ENCODE data around the gene DSTYK. TPM values are rescaled to one million over a fixed set of nuclear protein-coding genes. Genes with fewer than 3 reads are reported as not detected.

Gene DSTYK
- total RNA-seq, 1 experiment from 2014 or later, result 6.3 TPM

DNA sequence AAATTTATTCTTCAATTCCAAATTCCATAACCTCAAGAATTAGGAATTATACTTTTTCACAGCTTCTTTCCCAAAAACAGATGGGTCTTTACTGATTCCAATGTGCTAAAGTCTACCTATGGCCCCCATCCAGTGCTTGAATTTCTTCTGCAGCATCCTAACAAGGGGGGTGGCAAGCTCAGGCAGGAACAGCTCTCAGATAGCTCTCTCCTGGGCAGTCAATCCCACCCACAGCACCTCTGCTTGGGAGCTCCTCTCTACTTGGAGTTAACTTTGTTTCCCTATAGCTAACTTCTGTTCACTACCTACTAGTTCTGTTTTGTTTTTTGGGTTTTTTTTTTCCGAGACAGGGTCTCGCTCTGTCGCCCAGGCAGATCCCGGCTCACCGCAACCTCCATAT lies 101.8 kb downstream of the DSTYK start:
- H3K4me1 ChIP-seq, result no peaks in the 10 kb centered on the region
- CTCF ChIA-PET, result interaction anchor here (0.6 to 1.1 kb wide), 2 partner anchors 48 to 149 kb away, joined by 3 to 4 read pairs; no protein-coding TSS in a partner anchor
- no peaks in the 10 kb centered on the region for H3K4me1 Mint-ChIP-seq (ENCODE audit: low read depth, unreplicated experiment)
- POLR2A ChIA-PET, result interaction anchor here (0.6 kb wide), 1 partner anchor 23 kb away, joined by 3 read pairs; no protein-coding TSS in a partner anchor
- H3K4me3 ChIP-seq (ENCODE audit: low read depth, low read length), result no peak overlapping the region
- peaks cover 2% of the 10 kb centered on the region; the same call in 1 of the 2 replicates for H3K36me3 ChIP-seq (ENCODE audit: control insufficient read depth, insufficient read depth, low read length)
- H3K9me3 ChIP-seq, result no peaks in the 10 kb centered on the region
- no peaks in the 10 kb centered on the region for H3K27me3 Mint-ChIP-seq (ENCODE audit: insufficient read depth, unreplicated experiment)
- no peak for DNase-seq
- no peaks in the 10 kb centered on the region for H3K9me3 Mint-ChIP-seq (ENCODE audit: unreplicated experiment)
- no peak overlapping the region for H3K4me3 Mint-ChIP-seq (ENCODE audit: unreplicated experiment)
- H3K36me3 Mint-ChIP-seq (ENCODE audit: insufficient read depth, unreplicated experiment), result peaks cover 42% of the 10 kb centered on the region
- no TSS peak for BruUV-seq (replicated peaks)
- no peak overlapping the region for H3K27ac Mint-ChIP-seq (ENCODE audit: unreplicated experiment)
- intact Hi-C loops (cut with micrococcal nuclease; ENCODE audit: unreplicated experiment), result no loop called here
- TF ChIP-seq, protein P1, sequence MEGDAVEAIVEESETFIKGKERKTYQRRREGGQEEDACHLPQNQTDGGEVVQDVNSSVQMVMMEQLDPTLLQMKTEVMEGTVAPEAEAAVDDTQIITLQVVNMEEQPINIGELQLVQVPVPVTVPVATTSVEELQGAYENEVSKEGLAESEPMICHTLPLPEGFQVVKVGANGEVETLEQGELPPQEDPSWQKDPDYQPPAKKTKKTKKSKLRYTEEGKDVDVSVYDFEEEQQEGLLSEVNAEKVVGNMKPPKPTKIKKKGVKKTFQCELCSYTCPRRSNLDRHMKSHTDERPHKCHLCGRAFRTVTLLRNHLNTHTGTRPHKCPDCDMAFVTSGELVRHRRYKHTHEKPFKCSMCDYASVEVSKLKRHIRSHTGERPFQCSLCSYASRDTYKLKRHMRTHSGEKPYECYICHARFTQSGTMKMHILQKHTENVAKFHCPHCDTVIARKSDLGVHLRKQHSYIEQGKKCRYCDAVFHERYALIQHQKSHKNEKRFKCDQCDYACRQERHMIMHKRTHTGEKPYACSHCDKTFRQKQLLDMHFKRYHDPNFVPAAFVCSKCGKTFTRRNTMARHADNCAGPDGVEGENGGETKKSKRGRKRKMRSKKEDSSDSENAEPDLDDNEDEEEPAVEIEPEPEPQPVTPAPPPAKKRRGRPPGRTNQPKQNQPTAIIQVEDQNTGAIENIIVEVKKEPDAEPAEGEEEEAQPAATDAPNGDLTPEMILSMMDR (IDR thresholded peaks at IDR 0.05; ENCODE audit: insufficient read depth in 1 of 2, low read depth in 1 of 2, low read length in 1 of 2, severe bottlenecking in 1 of 2, unreplicated experiment in 1 of 2), result no peak
- no peaks in the 10 kb centered on the region for H3K27me3 ChIP-seq (replicated peaks; ENCODE audit: control insufficient read depth, insufficient read depth, low read length)

DNA sequence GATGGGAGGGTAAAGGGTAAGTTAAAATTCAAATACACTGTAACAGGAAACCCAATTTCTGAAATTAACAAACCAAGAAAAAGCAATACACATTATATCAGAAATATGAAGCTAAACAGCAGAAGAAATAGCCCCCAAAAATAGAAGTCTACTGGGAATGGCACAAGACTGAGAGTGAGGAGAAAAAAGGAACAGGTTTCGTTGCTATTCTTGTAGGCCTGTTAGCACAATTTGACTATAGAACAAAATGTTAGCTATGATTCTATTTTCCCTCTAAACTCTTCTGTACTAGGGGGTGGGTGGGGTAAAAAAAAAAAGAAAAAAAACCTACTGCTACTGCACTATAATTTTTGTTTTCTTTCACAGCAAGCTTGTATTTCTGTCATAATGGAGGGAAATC lies 102.2 kb downstream of the DSTYK start:
- TF ChIP-seq, protein P1 (IDR thresholded peaks at IDR 0.05; ENCODE audit: insufficient read depth in 1 of 2, low read depth in 1 of 2, low read length in 1 of 2, severe bottlenecking in 1 of 2, unreplicated experiment in 1 of 2), result no peak
- no peak overlapping the region for H3K4me3 Mint-ChIP-seq (ENCODE audit: unreplicated experiment)
- ChIA-PET CTCF (interaction anchor here (0.6 to 1.1 kb wide), 2 partner anchors 47 to 148 kb away, joined by 3 to 4 read pairs; no protein-coding TSS in a partner anchor), POLR2A (no interaction called here)
- no TSS peak for BruUV-seq (replicated peaks)
- intact Hi-C loops (cut with micrococcal nuclease; ENCODE audit: unreplicated experiment), result no loop called here
- no peaks in the 10 kb centered on the region for H3K9me3 Mint-ChIP-seq (ENCODE audit: unreplicated experiment)
- H3K4me3 ChIP-seq (ENCODE audit: low read depth, low read length), result no peak overlapping the region
- no peaks in the 10 kb centered on the region for H3K27me3 Mint-ChIP-seq (ENCODE audit: insufficient read depth, unreplicated experiment)
- peaks cover 2% of the 10 kb centered on the region; the same call in 1 of the 2 replicates for H3K36me3 ChIP-seq (ENCODE audit: control insufficient read depth, insufficient read depth, low read length)
- no peaks in the 10 kb centered on the region for H3K4me1 ChIP-seq
- H3K27me3 ChIP-seq (replicated peaks; ENCODE audit: control insufficient read depth, insufficient read depth, low read length), result no peaks in the 10 kb centered on the region
- peaks cover 42% of the 10 kb centered on the region for H3K36me3 Mint-ChIP-seq (ENCODE audit: insufficient read depth, unreplicated experiment)
- no peaks in the 10 kb centered on the region for H3K9me3 ChIP-seq
- H3K4me1 Mint-ChIP-seq (ENCODE audit: low read depth, unreplicated experiment), result no peaks in the 10 kb centered on the region
- no peak overlapping the region for H3K27ac Mint-ChIP-seq (ENCODE audit: unreplicated experiment)
- no peak for DNase-seq

DNA sequence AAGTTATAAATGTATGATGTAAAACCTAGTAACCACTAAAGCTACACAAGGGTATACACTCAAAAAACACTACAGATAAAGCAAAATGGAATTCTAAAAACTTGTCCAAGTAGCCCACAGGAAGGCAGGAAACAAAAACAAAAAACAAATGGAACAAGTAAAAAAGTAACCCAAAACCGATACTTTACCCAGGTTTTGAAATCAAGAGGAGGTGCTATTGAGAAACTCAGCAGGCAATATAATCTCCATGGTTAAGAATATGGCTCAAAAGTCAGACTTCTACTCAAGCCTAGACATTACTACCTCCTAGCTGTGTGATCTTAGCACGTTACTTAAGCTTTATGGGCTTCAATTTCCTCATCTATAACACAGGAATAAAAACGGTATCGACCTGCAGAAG lies 103.0 kb downstream of the DSTYK start:
- H3K4me1 ChIP-seq, result no peaks in the 10 kb centered on the region
- POLR2A ChIA-PET, result no interaction called here
- Mint-ChIP-seq H3K9me3 (ENCODE audit: unreplicated experiment) (no peaks in the 10 kb centered on the region), H3K4me1 (ENCODE audit: low read depth, unreplicated experiment) (no peaks in the 10 kb centered on the region), H3K36me3 (ENCODE audit: insufficient read depth, unreplicated experiment) (peaks cover 50% of the 10 kb centered on the region), H3K27me3 (ENCODE audit: insufficient read depth, unreplicated experiment) (no peaks in the 10 kb centered on the region), H3K4me3 (ENCODE audit: unreplicated experiment) (no peak overlapping the region), H3K27ac (ENCODE audit: unreplicated experiment) (no peak overlapping the region)
- intact Hi-C loops (cut with micrococcal nuclease; ENCODE audit: unreplicated experiment), result no loop called here
- no peak for DNase-seq
- no TSS peak for BruUV-seq (replicated peaks)
- H3K36me3 ChIP-seq (ENCODE audit: control insufficient read depth, insufficient read depth, low read length), result peaks cover 2% of the 10 kb centered on the region; the same call in 1 of the 2 replicates
- H3K9me3 ChIP-seq, result no peaks in the 10 kb centered on the region
- H3K27me3 ChIP-seq (replicated peaks; ENCODE audit: control insufficient read depth, insufficient read depth, low read length), result no peaks in the 10 kb centered on the region
- CTCF ChIA-PET, result no interaction called here
- no peak overlapping the region for H3K4me3 ChIP-seq (ENCODE audit: low read depth, low read length)
- TF ChIP-seq, protein P1 (IDR thresholded peaks at IDR 0.05; ENCODE audit: insufficient read depth in 1 of 2, low read depth in 1 of 2, low read length in 1 of 2, severe bottlenecking in 1 of 2, unreplicated experiment in 1 of 2), result no peak
